Coronary artery (tissue), 2 donors: Measurements from ENCODE around the gene UBE2L3.
"Not testable (repeated sequence)": the region's sequence is repeated elsewhere in the genome, so short reads cannot be mapped to it uniquely, and the experiment has no call there.

ENCODE experiments used
- DNase-seq: peaks from one replicate; pipeline ENCODE4 v3.0.0-alpha.2; 2017; ENCODE audit warnings: low spot score
- H3K27ac ChIP-seq, 2 donors: fragments of 200-600 bp; sonication (generic); one replicate each; pipeline ENCODE4 v1.5.1; 2016 to 2019
- H3K4me3 ChIP-seq: fragments of 200-600 bp; sonication (generic); 2 replicates; pipeline ENCODE4 v1.5.1; 2016; ENCODE audit warnings: mild to moderate bottlenecking, moderate library complexity
- CTCF ChIP-seq: fragments of 200-600 bp; sonication (generic); IDR thresholded peaks from one replicate; pipeline ENCODE4 v1.5.1; 2019; ENCODE audit warnings: antibody characterized with exemption

The UBE2L3 gene

GRCh38 chr22:21606775-21607174, 39.3 kb downstream of the UBE2L3 start:
- Histone ChIP-seq H3K4me3 (no peak overlapping the region), H3K27ac (no peak overlapping the region)
- TF ChIP-seq CTCF, result no peak
- DNase-seq, result no peak

GRCh38 chr22:21609556-21610157, 42.1 kb downstream of the UBE2L3 start:
- DNase-seq, H3K27ac ChIP-seq: not testable (repeated sequence)

GRCh38 chr22:21611210-21611977, 43.9 kb downstream of the UBE2L3 start:
- no peak for TF ChIP-seq CTCF
- Histone ChIP-seq H3K27ac (no peak overlapping the region), H3K4me3 (no peak overlapping the region)
- DNase-seq, result no peak

More at GRCh38 chr22:21609556-21610157, 42.1 kb downstream of the UBE2L3 start:
- H3K4me3 ChIP-seq, result not testable (repeated sequence)

GRCh38 chr22:21612858-21613257, 45.3 kb downstream of the UBE2L3 start:
- DNase-seq, result no peak
- TF ChIP-seq CTCF, result no peak
- H3K4me3 ChIP-seq, result no peak overlapping the region
- no peak overlapping the region for H3K27ac ChIP-seq

- Histone ChIP-seq H3K4me3 (no peak overlapping the region), H3K27ac (no peak overlapping the region)
- DNase-seq, result no peak
- no peak for TF ChIP-seq CTCF
Measured at GRCh38 chr22:21613553-21614233, 46.2 kb downstream of the UBE2L3 start.

- Histone ChIP-seq H3K27ac (no peak overlapping the region), H3K4me3 (no peak overlapping the region)
- no peak for TF ChIP-seq CTCF
- no peak for DNase-seq
Measured at GRCh38 chr22:21615731-21616130, 48.2 kb downstream of the UBE2L3 start.

- H3K27ac ChIP-seq, H3K4me3 ChIP-seq, DNase-seq: not testable (repeated sequence)
Measured at GRCh38 chr22:21617337-21617736, 49.8 kb downstream of the UBE2L3 start.

- no peak for TF ChIP-seq CTCF
- DNase-seq, result no peak
- no peak overlapping the region for H3K27ac ChIP-seq
- H3K4me3 ChIP-seq, result no peak overlapping the region
Measured at GRCh38 chr22:21621025-21621424, 53.5 kb downstream of the UBE2L3 start.
